Dermis blood vessel endothelial cell (primary cell): ENCODE data around the gene PRSS8. TPM values are rescaled to one million over a fixed set of nuclear protein-coding genes. Genes with fewer than 3 reads are reported as not detected.
"Not testable (repeated sequence)": the region's sequence is repeated elsewhere in the genome, so short reads cannot be mapped to it uniquely, and the experiment has no call there.

ENCODE experiments used
- DNase-seq: peaks from one replicate; pipeline ENCODE4 v3.0.0; 2010
- total RNA-seq: library from RNA; depleted of rRNA; stranded (reverse); fragments of >200 nt; gene quantifications from 2 replicates; pipeline ENCODE4 v1.2.3, GENCODE V29; 2014

Gene PRSS8
- total RNA-seq, 1 donor from 2014 or later = not detected

DNA sequence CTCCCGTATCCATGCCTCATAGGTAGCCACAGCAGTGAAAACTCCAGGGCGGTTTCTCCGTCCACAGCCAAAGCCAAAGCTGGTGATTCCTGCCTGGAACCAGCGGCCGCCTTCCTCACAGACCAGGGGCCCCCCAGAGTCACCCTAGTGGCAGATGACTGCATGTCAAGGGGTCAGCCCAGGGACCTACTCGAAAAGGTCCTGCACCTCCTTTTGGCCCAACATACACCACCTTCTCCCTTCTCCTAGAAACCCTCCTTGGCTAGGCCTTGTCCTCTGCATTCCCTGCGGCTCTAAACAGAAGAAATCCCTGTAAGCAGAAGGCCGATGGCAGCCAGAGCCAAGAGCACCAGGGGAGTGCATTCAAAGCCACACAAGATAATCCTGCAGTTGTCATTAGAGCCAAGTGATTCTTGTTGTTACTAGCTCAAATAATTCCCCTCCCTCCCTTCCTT, 8.2 kb upstream of the PRSS8 start:
- DNase-seq = no peak

DNA sequence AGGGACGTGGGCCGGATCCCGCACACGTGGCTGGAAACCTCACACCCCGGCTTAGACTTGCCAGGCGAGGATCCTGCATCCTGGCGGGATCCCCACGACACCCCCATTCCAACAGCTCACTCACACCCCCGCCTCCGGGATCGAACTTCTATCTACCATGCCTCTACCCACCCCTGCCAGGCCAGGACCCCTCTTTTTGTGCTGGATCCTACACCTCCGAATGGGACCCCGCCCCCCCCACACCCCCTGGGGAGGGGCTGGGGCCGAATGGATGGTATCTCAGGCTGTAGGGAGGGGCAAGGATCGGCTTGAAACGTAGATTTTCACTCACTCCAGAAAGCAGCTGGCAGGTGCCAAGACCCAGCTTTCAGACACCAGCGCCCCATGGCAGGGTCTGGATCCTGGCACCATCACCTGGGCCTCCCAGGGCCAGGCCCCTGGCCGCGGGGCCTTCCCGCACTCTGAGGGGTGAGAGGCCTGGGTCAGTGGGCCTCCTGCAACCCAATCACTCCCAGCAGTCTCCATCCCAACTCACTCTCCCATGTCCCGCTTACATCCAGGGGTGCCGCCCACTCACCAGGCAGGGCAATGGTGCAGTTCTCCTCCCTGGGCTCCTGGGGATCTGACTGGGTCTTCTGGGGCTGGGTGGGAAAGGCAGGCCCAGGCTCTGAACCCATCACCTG, 7.6 kb upstream of the PRSS8 start:
- no peak for DNase-seq

DNA sequence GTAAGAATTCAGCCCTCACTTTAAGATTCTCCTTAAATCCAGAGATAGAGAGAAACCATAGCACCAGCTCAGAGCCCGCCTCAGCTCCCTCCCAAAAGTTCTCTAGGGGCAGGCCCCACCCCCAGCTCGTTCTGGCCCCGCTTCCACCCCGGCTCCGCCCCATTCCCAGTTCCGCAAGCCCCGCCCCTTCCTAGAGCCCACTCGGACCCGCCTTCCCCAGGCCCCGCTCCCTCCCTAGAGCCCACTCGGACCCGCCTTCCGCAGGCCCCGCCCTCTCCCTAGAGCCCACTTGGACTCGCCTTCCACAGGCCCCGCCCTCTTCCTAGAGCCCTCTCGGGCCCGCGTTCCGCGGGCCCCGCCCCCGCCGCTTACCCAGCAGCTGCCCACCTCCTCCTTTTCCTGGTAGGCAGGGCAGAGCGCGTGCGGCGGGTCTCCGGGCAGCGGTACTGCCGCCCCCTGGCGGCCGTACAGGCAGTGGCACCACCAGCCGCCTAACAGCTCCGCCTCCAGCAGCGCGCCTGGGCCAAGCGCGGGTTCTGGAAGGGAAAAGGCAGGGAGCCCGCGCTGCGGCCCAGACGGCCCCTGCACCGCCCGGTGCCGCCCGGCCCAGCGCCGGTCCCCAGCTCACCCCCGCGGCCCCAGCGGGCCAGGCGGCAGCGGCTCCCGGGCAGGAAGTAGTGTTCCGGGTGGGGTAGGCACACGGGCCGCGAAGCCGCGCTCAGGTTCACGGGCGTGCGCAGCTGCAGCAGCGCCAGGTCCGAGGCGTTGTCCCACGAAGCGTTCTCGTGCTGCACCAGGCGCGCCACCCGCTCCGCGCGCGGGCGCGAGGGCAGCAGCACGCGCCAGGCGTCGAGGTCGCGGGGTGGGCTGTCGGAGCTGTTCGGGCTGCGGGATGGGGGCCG, 6.8 kb upstream of the PRSS8 start:
- DNase-seq = peak; percentile 99

DNA sequence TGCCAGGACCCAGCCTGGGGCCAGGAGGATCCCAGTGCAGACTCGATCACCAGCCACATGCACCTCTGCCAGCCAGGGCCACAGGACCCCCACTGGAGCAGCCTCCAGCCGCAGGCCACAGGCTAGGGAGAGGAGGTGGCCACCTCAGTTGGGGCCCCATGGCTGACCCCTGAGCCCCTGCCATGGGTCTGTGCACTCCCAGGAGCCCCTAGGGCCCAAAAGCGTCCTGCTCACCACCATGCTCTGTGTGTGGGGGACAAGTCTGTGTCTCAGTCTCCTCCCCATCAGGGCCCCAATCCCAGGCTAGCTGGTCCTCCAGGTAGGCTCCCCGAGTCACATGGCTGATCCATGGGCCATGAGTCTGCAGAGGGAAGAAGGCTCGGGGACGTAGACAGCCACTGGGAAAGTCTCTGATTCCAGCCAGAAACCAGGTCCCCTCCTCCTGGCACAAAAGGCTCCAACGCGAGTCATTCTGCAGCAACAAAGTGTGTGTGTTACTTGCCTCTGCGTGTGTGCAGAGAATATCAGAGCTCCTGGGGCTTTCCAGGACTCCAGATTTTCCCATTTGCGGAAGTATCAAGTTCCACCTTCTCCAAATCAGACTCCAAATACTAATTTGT, 6.1 kb upstream of the PRSS8 start:
- DNase-seq = no peak

DNA sequence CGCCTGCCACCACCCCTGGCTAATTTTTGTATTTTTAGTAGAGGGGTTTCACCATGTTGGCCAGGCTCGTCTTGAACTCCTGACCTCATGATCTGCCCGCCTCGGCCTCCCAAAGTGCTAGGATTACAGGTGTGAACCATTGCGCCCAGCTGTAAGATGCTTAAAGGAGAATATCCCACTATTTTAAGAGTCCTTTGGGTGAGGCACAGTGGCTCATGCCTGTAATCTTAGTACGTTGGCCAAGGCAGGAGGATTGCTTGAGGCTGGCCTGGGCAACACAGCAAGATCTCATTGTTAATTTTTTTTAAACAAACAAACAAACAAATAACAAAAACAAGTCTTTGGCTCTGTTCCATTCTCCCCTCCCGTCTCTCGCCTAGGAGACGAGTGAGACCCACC, 5.5 kb upstream of the PRSS8 start:
- DNase-seq = not testable (repeated sequence)

DNA sequence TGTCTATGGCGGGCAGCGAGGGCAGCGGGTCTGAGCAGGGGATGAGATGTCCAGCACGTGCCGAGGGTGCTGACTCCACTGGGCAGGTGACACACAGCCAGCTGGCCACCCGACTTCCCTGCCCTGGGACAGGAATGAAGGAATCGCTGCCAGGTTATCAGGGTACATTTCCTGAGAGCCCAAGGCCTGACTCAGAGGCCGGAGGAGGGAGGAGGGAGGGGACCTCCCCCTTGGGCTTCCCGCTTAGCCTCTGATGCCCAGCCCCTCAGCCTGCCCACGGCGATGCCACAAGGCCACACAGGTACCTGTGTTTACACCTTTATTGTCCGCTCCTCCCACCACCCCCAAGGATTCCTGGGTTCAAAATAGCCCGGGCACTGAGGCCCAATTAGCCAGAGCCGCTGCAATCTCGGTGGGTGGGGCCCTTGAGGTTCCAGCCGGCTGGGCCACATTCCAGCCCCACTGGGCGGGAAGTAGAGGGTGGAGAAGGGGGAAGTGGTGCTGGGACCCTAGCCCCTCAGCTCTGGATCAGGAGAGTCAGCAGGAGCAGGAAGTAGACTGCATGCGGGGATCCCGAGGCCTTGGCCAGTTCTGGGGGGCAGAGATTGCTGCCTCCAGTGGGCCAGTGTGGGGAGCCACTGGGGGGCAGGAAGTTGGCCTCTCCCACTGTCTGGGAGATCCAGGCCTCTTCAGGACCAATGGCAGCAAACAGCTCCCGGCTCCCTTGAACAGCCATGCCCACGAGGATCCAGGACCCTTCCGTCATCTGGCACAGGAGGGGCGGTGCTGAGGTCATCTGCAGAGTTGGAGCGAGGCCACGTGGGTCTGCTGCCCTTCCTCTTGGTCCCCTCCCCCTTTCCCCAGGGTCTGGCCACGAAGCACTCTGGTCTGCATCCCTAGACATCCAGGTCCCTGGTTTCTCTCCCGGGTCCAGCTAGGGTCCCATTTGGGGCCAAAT, 3.4 kb upstream of the PRSS8 start:
- DNase-seq = peak; percentile 83

DNA sequence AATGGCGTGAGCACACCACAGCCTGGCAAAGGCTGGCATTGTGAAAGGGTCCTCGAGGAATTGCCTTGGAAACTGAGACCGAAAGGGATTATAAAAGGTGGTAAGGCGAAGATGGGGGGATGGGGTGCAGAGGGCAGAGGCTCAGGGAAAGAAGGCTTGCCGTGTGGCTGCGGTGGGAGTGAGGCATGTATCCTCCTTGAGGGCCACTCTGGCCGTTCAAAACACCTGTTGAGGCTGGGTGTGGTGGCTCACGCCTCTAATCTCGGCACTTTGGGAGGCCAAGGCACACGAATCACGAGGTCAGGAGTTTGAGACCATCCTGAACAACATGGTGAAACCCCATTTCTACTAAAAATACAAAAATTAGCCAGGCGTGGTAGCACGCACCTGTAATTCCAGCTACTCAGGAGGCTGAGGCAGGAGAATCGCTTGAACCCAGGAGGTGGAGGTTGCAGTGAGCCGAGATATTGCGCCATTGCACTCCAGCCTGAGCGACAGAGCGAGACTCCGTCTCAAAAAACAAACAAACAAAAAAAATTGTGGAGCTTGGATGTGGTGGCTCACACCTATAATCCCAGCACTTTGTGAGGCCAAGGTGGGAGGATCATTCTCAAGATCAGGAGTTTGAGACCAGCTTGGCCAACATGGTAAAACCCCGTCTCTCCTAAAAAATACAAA, 1.4 kb upstream of the PRSS8 start:
- not testable (repeated sequence) for DNase-seq

DNA sequence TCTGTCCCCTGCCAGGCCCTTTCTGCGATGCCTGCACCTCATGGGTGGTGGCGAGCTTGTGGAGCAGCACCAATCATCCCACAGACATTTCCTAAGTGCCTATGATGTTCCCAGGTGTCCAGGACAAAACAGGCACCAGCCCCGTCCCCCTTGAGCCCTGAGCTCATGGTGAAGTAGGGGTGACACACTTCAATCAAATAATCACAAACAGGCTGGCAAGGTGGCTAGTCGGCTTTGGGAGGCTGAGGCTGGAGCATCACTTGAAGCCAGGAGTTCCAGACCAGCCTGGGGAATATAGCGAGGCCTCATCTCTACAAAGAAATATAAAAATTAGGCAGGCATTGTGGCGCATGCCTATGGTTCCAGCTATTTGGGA, 748 bp upstream of the PRSS8 start:
- no peak for DNase-seq

DNA sequence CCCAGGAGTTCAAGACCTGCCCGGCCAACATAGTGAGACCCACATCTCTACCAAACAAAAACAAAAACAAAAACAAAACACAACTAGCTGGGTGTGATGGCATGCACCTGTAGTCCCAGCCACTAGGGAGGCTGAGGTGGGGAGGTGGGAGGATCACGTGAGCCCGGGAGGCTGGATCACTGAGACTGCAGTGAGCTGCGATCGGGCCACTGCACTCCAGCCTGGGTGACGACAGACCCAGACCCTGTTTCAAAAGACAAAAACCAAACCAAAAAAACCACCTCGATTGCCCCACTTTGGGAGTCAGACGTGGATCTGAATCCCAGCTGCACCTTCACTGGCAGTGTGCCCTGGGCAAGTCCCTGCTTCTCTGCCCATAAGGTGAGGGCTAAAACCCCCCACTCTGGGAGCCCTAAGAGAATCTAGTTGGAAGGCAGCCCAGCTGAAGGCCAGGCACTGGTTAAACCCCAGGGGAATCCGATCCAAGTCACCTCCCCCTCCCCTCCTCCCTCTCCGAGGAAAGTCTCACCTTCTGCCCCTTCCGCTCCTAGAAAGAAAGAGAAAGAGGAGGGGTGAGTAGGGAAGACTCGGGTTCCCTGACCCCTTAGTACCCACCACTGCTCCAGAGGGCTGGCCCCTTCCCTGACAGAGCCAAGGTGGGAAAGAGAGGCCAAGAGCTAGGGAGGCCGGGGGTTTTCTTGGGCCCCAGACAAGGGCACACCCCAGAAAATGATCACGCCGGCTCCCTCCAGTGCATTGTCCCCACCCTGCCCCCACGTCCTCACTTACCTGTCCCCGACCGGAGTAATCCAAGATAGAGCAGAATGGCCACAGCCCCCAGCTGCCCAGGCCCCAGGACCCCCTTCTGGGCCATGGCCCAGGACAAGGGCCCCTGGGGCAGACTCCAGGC, 647 bp downstream of the PRSS8 start:
- DNase-seq = no peak

DNA sequence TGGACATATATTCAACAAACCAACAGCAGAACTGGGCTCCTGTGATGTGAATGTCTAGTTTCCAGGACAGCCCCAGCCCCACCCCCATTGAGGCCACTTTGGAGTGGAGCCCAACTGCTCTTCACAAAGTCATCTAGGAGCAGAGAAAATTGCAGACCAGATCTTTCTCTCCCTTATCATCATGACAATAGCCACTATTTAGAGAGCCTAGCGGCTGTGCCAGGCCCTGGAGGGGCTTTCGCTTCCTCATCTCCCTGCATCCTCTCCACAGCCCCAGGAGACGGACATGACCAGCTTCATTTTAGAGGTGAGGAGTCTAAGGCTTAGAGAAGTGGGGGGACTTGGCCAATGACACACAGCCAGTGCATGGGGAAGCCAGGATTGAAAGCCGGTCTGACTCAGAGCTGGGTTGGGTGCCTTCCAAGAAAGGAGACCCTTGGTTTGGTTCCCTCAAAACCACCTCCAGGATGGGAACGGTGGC, 1.4 kb downstream of the PRSS8 start:
- DNase-seq = no peak

DNA sequence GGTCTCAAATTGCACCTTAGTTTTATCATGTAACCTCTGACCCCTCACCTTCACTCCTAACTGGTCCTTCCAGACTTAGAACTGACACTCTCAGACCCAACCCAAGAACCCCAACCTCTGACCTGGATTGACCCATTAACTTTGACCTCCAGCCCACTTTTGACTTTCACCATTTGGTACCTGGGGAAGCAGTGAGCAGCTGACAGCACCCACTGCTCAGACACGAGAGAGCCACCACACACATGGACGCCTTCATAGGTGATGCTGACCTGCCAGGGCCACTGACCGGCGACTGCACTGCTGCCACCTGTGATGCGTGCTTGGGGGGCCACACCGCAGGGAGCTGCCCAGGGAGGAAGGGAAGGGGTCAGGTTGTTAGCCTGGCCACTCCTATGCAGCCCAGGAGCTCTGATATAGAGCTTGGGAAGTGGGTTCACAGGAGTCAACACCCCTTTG, 2.5 kb downstream of the PRSS8 start:
- DNase-seq = no peak

DNA sequence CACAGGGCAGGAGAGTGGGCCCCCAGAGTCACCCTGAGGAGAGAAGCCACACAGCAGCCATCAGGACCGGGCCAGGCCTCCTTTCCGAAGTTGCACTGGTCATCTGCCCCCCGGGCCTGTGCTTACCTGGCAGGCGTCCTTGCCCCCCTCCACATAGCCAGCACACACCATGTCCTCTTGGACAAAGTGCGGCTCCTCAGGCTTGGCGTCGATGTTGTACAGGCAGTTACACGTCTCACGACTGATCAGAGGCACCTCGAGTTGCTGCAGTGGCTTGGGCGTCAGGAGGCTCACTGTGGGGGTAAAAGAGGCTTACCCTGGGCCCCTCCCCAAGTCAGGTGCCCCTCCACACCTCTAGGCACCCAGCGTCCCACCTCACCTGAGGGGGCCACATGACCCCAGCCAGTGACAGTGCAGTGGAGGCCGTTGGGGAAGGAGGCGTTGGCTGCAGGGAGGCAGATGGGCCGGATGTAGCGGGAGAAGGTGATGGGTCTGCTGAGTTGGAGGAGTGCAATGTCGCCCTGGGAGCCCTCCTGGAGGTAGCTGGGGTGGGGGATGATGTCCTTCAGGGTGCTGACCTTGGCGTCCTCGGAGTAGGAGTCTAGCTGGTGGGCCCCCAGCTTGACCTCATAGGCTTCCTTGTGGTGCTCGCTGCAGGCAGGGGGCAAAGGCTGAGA, 3.1 kb downstream of the PRSS8 start:
- no peak for DNase-seq

DNA sequence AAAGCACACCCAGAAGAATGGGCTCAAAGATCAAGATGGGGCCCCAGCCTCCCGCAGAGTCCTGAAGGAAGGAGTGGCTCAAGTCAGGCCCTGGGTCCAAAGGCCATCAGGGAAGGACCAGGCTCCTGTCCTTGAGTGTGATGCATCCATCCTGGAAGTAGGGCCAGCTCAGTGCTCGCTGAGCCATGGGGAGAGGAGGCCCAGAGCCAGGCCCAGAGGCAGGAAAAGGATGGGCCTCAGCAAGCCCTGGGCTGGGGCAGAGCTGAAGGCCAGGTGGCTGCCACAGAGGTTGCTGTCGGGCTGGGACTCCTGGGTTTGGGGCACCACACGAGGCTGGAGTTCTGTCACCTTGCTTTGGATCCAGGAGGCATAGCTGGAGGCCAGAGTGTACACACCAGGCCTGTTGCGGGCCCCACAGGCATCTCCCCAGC, 3.7 kb downstream of the PRSS8 start:
- no peak for DNase-seq

DNA sequence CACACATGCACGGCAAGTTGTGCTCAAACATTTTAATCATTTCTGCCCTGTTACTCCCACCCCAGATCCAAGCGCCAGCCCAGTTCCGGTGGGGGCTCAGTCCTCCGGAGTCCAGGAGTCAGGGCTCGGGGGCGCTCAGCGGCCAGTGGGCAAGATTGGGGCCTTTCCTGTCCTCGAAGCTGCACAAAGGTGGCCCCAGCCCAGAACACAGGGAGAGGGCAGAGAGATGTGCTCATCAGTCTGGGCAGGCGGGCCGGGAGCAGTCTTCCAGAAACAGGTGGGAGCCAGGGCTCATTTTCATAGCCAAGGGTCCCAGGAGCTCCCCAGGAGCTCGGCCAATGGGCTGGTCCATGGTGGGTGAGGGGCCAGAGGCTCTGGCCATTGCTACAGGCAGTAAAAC, 4.1 kb downstream of the PRSS8 start:
- DNase-seq = no peak

DNA sequence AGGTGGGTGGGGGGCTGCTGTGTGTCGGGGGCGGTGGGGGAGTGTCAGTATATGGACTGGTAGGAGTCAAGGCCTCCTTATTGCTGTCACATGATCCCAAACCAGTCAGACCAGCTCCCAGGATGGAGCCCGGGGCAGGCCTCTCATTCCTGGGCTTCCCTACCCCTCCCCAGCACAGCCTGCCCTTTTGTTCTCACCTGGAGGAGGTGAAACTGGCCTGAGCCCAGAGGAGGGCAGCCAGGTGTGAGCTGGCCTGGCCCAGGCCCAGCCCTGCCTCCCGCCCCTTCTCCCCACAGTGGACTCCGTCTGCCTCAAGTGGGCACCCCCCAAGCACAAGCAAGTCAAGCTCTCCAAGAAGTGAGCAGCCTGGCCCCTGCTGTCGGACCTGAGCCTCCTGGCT, 4.6 kb downstream of the PRSS8 start:
- no peak for DNase-seq

DNA sequence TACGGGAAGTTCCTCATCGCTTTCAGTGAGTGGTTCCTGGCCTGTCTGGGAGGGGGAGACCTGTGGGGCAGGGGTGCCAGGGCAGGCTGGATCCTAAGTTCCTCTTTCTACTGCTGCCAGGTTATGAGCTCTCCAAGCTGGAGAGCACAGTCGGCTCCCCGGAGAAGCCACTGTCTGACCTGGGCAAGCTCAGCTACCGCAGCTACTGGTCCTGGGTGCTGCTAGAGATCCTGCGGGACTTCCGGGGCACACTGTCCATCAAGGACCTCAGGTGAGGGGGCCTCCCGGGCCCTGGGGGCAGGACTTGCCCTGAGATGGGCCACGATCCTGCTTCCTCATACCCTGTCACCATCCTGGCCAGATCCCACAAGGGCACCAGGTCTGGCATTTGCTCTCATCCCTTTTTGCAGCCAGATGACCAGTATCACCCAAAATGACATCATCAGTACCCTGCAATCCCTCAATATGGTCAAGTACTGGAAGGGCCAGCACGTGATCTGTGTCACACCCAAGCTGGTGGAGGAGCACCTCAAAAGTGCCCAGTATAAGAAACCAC, 5.1 kb downstream of the PRSS8 start:
- DNase-seq = no peak

DNA sequence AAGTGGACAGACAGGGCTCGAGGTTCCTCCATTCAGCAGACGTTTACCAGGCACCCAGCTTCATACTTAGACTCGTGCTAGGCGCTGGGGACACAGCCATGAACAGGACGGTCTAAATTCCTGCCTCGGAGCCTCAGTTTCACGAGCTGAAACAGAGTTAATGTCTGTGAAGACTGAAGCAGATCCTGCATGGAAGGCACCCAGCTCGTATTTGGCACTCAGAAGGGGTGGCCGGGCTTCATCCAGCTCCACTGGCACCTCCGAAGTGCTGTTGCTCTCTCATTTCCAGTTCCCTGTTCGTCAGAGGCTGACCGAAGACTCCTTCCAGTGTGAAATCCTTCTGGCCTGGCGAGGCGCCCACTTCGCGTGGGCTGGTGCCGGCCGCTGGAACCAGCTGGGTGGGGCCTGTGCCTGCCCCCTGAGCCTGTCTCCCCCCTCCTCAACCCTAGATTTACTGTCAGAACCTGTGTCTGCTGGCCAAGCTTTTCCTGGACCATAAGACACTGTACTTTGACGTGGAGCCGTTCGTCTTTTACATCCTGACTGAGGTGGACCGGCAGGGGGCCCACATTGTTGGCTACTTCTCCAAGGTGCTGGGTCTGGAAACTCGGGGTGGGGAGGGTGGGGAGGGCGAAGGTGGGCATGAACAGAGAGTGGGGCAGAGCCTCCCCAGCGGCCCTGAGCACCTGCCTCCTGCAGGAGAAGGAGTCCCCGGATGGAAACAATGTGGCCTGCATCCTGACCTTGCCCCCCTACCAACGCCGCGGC, 5.8 kb downstream of the PRSS8 start:
- DNase-seq = no peak

DNA sequence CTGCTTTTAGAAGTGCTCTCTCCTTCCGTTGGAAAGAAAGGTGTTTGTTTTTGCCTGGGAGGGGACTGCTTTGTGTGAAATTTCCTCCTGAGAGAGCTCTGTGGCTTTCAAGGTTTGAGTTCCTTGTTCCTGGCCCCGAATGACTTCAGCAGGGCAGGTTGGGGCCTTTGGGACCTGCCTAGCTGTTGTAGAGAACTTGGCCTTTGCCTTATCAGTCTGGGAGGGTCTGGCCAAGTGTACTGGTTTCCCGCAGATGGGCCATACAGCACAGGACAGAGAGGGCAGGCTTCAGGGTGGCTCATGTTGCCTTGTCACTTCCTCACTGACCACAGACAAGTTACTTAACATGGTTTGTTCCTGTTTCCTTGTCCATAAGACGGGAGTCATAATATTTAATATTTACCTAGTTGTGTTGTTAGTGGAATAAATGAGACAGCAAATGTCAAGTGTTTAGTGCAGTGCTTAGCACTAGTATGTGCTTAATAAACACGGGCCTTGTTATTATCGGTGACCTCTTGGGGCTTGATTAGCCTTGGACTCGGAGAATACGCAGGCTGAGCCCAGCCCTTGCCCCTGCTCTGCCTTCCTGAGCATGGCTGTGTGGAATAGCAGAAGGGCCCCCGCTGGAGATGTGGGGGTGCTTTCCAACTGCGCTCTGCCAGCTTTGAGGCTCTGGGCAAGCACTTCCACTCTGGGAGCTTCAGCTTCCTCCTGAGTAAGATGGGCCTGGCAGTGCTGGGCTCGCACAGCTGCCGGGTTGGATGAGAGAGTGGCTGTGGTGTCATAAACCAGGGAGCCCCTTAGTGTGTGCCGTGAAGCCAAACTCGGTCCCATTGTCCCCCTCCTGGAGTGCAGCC, 6.6 kb downstream of the PRSS8 start:
- DNase-seq = no peak
